Measurements from ENCODE around the gene PRMT3.

Gene PRMT3

GRCh38 chr11:20351136-20351535, 36.4 kb upstream of the PRMT3 start:
- Histone ChIP-seq H3K36me3 (ENCODE audit: control insufficient read depth in 2 of 2, insufficient read depth in 1 of 2, low read length in 2 of 2) (no peaks in the 10 kb centered on the region), H3K27ac (ENCODE audit: extremely low read depth, low read depth, low read length) (no peak overlapping the region), H3K9me3 (ENCODE audit: control insufficient read depth, insufficient read depth, low read depth, low read length) (no peaks in the 10 kb centered on the region), H3K4me3 (ENCODE audit: low read depth, low read length) (no peak overlapping the region), H3K4me1 (ENCODE audit: control insufficient read depth, insufficient read depth, low read length) (no peaks in the 10 kb centered on the region)
- TF ChIP-seq ZBTB48 (tag by site-specific recombination; IDR thresholded peaks at IDR 0.05) (no peak), ZNF37A (tag by site-specific recombination; IDR thresholded peaks at IDR 0.05) (no peak)
- POLR2A ChIA-PET = no interaction called here
- CTCF ChIA-PET = interaction anchor here (0.6 to 6.5 kb wide), 6 partner anchors 64 to 1992 kb away, joined by 3 to 107 read pairs (median 4); no protein-coding TSS in a partner anchor

DNA sequence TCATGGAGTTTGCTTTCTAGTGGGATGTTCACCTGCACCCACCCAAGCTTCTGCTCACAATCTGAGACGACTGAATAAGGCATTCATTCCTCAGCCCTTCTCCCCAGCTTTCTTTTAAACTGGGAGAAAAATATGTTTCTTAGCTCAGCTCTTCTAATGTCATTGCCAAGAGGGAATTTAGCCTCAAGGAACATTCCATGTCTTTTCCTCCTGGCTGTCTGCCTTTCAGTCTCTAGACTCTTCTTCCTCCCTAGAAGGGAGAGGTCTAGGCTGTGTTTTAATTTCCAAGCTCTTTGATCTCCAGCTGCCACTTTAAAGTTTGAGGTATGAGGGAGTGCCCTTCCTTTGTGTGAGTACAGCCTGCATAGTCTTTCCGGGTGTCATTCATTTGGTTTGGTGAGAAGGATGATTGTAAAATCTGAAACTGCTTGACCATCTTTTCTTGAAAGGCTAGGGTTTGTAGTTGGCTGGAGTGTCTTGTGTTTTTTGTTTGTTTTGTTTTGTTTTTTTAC, 35.7 kb upstream of the PRMT3 start:
- CTCF ChIA-PET = interaction anchor here (0.6 to 6.5 kb wide), 6 partner anchors 13 to 405 kb away, joined by 3 to 107 read pairs (median 14); no protein-coding TSS in a partner anchor
- no peaks in the 10 kb centered on the region for H3K4me1 ChIP-seq (ENCODE audit: control insufficient read depth, insufficient read depth, low read length)
- no peaks in the 10 kb centered on the region for H3K36me3 ChIP-seq (ENCODE audit: control insufficient read depth in 2 of 2, insufficient read depth in 1 of 2, low read length in 2 of 2)
- POLR2A ChIA-PET = no interaction called here
- H3K4me3 ChIP-seq (ENCODE audit: low read depth, low read length) = no peak overlapping the region
- TF ChIP-seq ZNF274 (IDR thresholded peaks at IDR 0.05; ENCODE audit: low read length) = no peak
- no peak for TF ChIP-seq ZNF274 (tag by site-specific recombination; IDR thresholded peaks at IDR 0.05; ENCODE audit: borderline replicate concordance)
- no peak for TF ChIP-seq ZNF670 (tag by site-specific recombination; IDR thresholded peaks at IDR 0.05; ENCODE audit: low read depth)
- TF ChIP-seq ZNF223 (tag by site-specific recombination; IDR thresholded peaks at IDR 0.05) = no peak
- no peak for TF ChIP-seq ZBTB7A (tag by site-specific recombination; IDR thresholded peaks at IDR 0.05; ENCODE audit: low read depth)
- TF ChIP-seq ZNF747 (tag by site-specific recombination; IDR thresholded peaks at IDR 0.05) = no peak
- TF ChIP-seq REST (tag by site-specific recombination; IDR thresholded peaks at IDR 0.05) = no peak
- no peak for TF ChIP-seq ZBTB17 (tag by site-specific recombination; IDR thresholded peaks at IDR 0.05)
- TF ChIP-seq, protein P1, sequence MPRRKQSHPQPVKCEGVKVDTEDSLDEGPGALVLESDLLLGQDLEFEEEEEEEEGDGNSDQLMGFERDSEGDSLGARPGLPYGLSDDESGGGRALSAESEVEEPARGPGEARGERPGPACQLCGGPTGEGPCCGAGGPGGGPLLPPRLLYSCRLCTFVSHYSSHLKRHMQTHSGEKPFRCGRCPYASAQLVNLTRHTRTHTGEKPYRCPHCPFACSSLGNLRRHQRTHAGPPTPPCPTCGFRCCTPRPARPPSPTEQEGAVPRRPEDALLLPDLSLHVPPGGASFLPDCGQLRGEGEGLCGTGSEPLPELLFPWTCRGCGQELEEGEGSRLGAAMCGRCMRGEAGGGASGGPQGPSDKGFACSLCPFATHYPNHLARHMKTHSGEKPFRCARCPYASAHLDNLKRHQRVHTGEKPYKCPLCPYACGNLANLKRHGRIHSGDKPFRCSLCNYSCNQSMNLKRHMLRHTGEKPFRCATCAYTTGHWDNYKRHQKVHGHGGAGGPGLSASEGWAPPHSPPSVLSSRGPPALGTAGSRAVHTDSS (tag by site-specific recombination; IDR thresholded peaks at IDR 0.05) = no peak
- no peak for TF ChIP-seq ZNF560 (tag by site-specific recombination; IDR thresholded peaks at IDR 0.05; ENCODE audit: borderline replicate concordance)
- no peak for TF ChIP-seq ZNF121 (tag by site-specific recombination; IDR thresholded peaks at IDR 0.05)
- no peak for TF ChIP-seq ZFP3 (tag by site-specific recombination; IDR thresholded peaks at IDR 0.05; ENCODE audit: low read depth)
- TF ChIP-seq ZFP69B (tag by site-specific recombination; IDR thresholded peaks at IDR 0.05) = no peak
- TF ChIP-seq ZNF146 (tag by site-specific recombination; IDR thresholded peaks at IDR 0.05) = no peak
- TF ChIP-seq SP2 (tag by site-specific recombination; IDR thresholded peaks at IDR 0.05) = no peak
- no peak for TF ChIP-seq BCL11B (tag by site-specific recombination; IDR thresholded peaks at IDR 0.05; ENCODE audit: low read depth)
- no peak for TF ChIP-seq PRDM1 (tag by site-specific recombination; IDR thresholded peaks at IDR 0.05)
- no peaks in the 10 kb centered on the region for H3K9me3 ChIP-seq (ENCODE audit: control insufficient read depth, insufficient read depth, low read depth, low read length)
- no peak overlapping the region for H3K27ac ChIP-seq (ENCODE audit: extremely low read depth, low read depth, low read length)
